A673 (cell line): ENCODE results near the gene PLIN4. TPM values are rescaled to one million over a fixed set of nuclear protein-coding genes. Genes with fewer than 3 reads are reported as not detected.

Experiments
- BruUV-seq: library from RNA; stranded (reverse); fragments of 400-500 nt; replicated peaks from 2 replicates; lab custom pipeline; 2021; lab: Mats Ljungman, UMichigan
- CTCF ChIA-PET: fragments of 300-600 bp; sonication (Branson Sonifier 250); formaldehyde crosslinking; loops from one replicate; lab custom pipeline; 2022; ENCODE audit warnings: antibody characterized with exemption; lab: Charles Lee
- POLR2A ChIA-PET: fragments of 300-600 bp; sonication (Branson Sonifier 250); formaldehyde crosslinking; loops from one replicate; lab custom pipeline; 2022; ENCODE audit warnings: antibody characterized with exemption; ENCODE audit not compliant: low non-redundant PET; lab: Charles Lee
- DNase-seq: peaks from one replicate; pipeline ENCODE4 v3.0.0-alpha.2; 2015; ENCODE audit warnings: low spot score
- H3K27ac ChIP-seq: fragments of 200-600 bp; sonication (generic); 2 replicates; pipeline ENCODE4 v1.5.1; 2016; ENCODE audit warnings: mixed run types, low read depth, mild to moderate bottlenecking, mixed read lengths, antibody characterized with exemption, low read length; ENCODE audit not compliant: poor library complexity, severe bottlenecking
- H3K27me3 ChIP-seq: fragments of 200-600 bp; sonication (generic); replicated peaks from 2 replicates; pipeline ENCODE4 v1.6.1; 2017; ENCODE audit warnings: mixed run types, low read depth, mild to moderate bottlenecking, mixed read lengths, antibody characterized with exemption, low read length; ENCODE audit not compliant: insufficient read depth, poor library complexity
- H3K36me3 ChIP-seq: fragments of 200-600 bp; sonication (generic); 2 replicates; pipeline ENCODE4 v1.6.1; 2016; ENCODE audit warnings: mixed run types, mild to moderate bottlenecking, mixed read lengths, antibody characterized with exemption, low read length; ENCODE audit not compliant: insufficient read depth, poor library complexity, severe bottlenecking
- H3K4me1 ChIP-seq: fragments of 200-600 bp; sonication (generic); 2 replicates; pipeline ENCODE4 v1.6.1; 2017; ENCODE audit warnings: mixed run types, mild to moderate bottlenecking, mixed read lengths, antibody characterized with exemption, low read length; ENCODE audit not compliant: insufficient read depth, poor library complexity, severe bottlenecking
- H3K4me3 ChIP-seq: fragments of 200-600 bp; sonication (generic); 2 replicates; pipeline ENCODE4 v1.5.1; 2016; ENCODE audit warnings: low read depth, mixed run types, mild to moderate bottlenecking, mixed read lengths, low read length; ENCODE audit not compliant: poor library complexity, severe bottlenecking
- H3K9me3 ChIP-seq: fragments of 200-600 bp; sonication (generic); 2 replicates; pipeline ENCODE4 v1.6.1; 2016; ENCODE audit warnings: mixed run types, low read depth, mild to moderate bottlenecking, mixed read lengths, antibody characterized with exemption, low read length; ENCODE audit not compliant: poor library complexity, severe bottlenecking
- EZH2 ChIP-seq: fragments of 200-600 bp; sonication (generic); IDR thresholded peaks from 2 replicates; pipeline ENCODE4 v1.6.1; 2017; ENCODE audit warnings: borderline replicate concordance, low read depth, mild to moderate bottlenecking, mixed read lengths, antibody characterized with exemption, low read length; ENCODE audit not compliant: poor library complexity, severe bottlenecking
- intact Hi-C: fragments of 100-400 bp; cut with micrococcal nuclease; formaldehyde crosslinking; loops from one replicate; pipeline ENCODE4 v1.10.0; 2022; ENCODE audit not compliant: unreplicated experiment
- total RNA-seq: library from RNA; stranded (reverse); gene quantifications from 2 replicates; pipeline ENCODE4 v1.2.3, GENCODE V29; 2021
- TF ChIP-seq, protein P1 (sequence below): fragments of 300-800, 200-600 bp; sonication (generic); conservative IDR thresholded peaks from 2 replicates; pipeline ENCODE4 v1.5.1; 2017; ENCODE audit warnings: low read depth, mild to moderate bottlenecking, antibody characterized with exemption, low read length, moderate library complexity, mixed read lengths

The PLIN4 gene
- total RNA-seq, 1 experiment from 2014 or later, result 1.0 TPM

DNA sequence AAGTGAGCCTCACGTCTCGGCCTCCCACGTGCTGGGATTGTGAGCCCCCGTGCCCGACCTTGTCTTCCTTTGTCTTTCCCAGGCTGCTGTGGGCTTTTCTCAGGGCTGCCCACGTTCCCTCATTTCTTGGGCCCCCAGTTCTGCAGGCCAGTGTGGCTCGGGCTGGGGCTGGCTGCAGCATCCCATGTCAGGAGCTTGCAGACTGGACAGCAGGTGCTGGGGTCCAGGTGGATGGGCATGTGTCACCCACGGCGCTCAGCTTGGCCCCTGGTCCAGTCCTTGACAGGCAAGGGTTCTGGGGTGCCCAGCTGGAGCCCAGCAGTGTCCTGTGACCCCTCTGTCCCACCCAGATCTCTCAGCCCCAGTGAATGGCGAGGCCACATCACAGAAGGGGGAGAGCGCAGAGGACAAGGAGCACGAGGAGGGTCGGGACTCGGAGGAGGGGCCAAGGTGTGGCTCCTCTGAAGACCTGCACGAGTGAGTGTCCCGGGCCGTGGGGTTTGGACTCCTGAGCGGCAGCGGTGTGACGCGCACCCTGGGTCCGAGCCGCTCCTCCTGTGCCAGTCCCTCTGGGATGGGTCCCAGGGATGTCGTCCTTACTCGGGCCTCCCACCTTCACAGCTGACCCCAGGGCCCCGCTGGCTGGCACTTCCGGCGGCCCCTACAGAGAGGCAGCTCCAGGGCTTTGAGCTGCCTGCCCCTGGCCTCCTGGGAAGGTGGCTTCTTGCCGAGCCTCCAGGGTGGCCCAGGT is 17.3 kb downstream of the PLIN4 start:
- DNase-seq, result no peak
- ChIA-PET POLR2A (no interaction called here), CTCF (no interaction called here)
- no peaks in the 10 kb centered on the region for H3K27me3 ChIP-seq
- intact Hi-C loops, result no loop called here
- TF ChIP-seq, protein P1, sequence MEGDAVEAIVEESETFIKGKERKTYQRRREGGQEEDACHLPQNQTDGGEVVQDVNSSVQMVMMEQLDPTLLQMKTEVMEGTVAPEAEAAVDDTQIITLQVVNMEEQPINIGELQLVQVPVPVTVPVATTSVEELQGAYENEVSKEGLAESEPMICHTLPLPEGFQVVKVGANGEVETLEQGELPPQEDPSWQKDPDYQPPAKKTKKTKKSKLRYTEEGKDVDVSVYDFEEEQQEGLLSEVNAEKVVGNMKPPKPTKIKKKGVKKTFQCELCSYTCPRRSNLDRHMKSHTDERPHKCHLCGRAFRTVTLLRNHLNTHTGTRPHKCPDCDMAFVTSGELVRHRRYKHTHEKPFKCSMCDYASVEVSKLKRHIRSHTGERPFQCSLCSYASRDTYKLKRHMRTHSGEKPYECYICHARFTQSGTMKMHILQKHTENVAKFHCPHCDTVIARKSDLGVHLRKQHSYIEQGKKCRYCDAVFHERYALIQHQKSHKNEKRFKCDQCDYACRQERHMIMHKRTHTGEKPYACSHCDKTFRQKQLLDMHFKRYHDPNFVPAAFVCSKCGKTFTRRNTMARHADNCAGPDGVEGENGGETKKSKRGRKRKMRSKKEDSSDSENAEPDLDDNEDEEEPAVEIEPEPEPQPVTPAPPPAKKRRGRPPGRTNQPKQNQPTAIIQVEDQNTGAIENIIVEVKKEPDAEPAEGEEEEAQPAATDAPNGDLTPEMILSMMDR, result no peak
- no peak overlapping the region for H3K4me3 ChIP-seq
- H3K9me3 ChIP-seq, result no peaks in the 10 kb centered on the region
- BruUV-seq, result no TSS peak
- peaks cover 18% of the 10 kb centered on the region for H3K36me3 ChIP-seq
- no peak overlapping the region for H3K27ac ChIP-seq
- H3K4me1 ChIP-seq, result no peaks in the 10 kb centered on the region

DNA sequence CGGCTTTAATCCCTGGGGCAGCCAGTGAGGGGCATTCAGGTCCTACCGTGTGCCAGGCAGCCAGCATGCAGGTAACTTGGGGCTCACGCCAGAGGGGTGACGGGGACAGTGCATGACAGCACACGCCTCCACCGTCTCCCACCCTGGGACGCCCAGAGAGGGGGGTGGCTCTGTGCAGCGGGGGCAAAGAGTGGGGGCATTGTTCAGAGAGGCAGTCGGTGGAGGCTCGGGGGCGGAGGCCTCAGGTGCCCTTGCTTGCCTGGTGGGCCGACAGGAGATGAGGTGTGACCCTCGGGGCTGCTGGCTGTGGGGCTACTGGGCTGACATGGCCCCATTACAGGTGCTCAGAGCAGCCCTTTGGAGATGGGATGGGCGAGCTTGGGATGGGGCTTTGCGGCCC is 18.4 kb downstream of the PLIN4 start:
- DNase-seq, result no peak
- intact Hi-C loops, result no loop called here
- TF ChIP-seq, protein P1, result no peak
- no peak for TF ChIP-seq EZH2
- H3K36me3 ChIP-seq, result peaks cover 19% of the 10 kb centered on the region
- ChIA-PET POLR2A (interaction anchor here (0.7 kb wide), 1 partner anchor 83 kb away, joined by 4 read pairs; no protein-coding TSS in a partner anchor), CTCF (no interaction called here)
- H3K9me3 ChIP-seq, result no peaks in the 10 kb centered on the region
- no peaks in the 10 kb centered on the region for H3K27me3 ChIP-seq
- no peak overlapping the region for H3K27ac ChIP-seq
- no TSS peak for BruUV-seq
- no peaks in the 10 kb centered on the region for H3K4me1 ChIP-seq
- H3K4me3 ChIP-seq, result no peak overlapping the region

DNA sequence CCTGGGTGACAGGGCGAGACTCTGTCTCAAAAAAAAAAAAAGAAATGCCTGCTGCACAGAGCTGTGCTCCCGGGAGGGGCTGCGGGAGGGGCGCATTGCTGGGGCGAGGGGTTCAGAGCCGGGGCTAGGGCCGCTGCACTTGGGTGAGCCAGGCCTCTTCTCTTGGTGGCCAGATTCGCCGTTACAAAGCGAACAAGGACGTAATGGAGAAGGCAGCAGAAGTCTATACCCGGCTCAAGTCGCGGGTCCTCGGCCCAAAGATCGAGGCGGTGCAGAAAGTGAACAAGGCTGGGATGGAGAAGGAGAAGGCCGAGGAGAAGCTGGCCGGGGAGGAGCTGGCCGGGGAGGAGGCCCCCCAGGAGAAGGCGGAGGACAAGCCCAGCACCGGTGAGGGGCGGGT is 19.0 kb downstream of the PLIN4 start:
- BruUV-seq, result no TSS peak

More for the DNA sequence above, 19.0 kb downstream of the PLIN4 start:
- intact Hi-C loops, result no loop called here
- Histone ChIP-seq H3K9me3 (no peaks in the 10 kb centered on the region), H3K4me1 (no peaks in the 10 kb centered on the region), H3K27ac (no peak overlapping the region), H3K36me3 (peaks cover 21% of the 10 kb centered on the region), H3K27me3 (no peaks in the 10 kb centered on the region), H3K4me3 (no peak overlapping the region)
- no peak for DNase-seq
- CTCF ChIA-PET, result no interaction called here
- no peak for TF ChIP-seq EZH2
- TF ChIP-seq, protein P1, result no peak
- POLR2A ChIA-PET, result interaction anchor here (0.7 kb wide), 1 partner anchor 82 kb away, joined by 4 read pairs; no protein-coding TSS in a partner anchor
